ENCODE data around the gene DSCAML1.

The DSCAML1 gene, protein sequence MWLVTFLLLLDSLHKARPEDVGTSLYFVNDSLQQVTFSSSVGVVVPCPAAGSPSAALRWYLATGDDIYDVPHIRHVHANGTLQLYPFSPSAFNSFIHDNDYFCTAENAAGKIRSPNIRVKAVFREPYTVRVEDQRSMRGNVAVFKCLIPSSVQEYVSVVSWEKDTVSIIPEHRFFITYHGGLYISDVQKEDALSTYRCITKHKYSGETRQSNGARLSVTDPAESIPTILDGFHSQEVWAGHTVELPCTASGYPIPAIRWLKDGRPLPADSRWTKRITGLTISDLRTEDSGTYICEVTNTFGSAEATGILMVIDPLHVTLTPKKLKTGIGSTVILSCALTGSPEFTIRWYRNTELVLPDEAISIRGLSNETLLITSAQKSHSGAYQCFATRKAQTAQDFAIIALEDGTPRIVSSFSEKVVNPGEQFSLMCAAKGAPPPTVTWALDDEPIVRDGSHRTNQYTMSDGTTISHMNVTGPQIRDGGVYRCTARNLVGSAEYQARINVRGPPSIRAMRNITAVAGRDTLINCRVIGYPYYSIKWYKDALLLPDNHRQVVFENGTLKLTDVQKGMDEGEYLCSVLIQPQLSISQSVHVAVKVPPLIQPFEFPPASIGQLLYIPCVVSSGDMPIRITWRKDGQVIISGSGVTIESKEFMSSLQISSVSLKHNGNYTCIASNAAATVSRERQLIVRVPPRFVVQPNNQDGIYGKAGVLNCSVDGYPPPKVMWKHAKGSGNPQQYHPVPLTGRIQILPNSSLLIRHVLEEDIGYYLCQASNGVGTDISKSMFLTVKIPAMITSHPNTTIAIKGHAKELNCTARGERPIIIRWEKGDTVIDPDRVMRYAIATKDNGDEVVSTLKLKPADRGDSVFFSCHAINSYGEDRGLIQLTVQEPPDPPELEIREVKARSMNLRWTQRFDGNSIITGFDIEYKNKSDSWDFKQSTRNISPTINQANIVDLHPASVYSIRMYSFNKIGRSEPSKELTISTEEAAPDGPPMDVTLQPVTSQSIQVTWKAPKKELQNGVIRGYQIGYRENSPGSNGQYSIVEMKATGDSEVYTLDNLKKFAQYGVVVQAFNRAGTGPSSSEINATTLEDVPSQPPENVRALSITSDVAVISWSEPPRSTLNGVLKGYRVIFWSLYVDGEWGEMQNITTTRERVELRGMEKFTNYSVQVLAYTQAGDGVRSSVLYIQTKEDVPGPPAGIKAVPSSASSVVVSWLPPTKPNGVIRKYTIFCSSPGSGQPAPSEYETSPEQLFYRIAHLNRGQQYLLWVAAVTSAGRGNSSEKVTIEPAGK (N-terminal part only)

DNA sequence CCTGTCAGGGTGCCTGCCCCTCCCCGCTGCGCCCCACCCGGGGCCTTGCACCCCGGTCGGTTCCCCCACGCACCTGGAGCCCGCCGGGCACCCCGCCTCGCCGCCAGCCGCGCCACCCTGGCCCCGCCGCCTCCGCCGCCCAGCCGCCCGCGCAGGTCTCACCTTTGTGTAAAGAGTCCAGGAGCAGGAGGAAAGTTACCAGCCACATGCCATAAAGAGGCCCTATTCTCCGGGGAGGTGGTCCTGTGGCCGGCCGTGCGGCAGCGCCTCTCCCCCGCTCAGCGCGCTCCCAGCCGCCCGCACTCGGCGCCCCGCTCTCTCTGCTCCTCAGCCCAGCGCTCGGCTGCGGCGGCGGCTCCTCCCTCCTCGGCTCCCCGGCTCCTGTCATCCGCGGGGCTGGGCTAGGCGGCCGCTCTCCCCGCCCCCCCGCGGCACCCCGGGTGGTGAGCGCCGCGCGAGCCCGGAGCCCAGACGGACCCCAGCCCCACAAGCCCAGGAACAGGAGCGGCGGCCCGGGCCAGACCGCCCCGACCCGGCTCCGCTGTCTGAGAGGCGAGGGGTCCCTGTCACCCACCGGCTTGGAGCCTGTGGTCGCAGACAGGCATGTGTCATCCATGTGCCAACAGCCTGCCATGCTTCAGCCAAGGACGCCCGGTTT lies at the start of gene DSCAML1:
DSCAML1 (minus strand) TSS at position 345 of the 658 bp plus-strand sequence; CDS start at position 208, 137 bp downstream.
- in situ Hi-C loops (cut with MboI; ENCODE audit: low sequenced_read_pairs): loop anchor here (25.0 kb wide), 1 partner anchor 360 kb away; no protein-coding TSS in a partner anchor

DNA sequence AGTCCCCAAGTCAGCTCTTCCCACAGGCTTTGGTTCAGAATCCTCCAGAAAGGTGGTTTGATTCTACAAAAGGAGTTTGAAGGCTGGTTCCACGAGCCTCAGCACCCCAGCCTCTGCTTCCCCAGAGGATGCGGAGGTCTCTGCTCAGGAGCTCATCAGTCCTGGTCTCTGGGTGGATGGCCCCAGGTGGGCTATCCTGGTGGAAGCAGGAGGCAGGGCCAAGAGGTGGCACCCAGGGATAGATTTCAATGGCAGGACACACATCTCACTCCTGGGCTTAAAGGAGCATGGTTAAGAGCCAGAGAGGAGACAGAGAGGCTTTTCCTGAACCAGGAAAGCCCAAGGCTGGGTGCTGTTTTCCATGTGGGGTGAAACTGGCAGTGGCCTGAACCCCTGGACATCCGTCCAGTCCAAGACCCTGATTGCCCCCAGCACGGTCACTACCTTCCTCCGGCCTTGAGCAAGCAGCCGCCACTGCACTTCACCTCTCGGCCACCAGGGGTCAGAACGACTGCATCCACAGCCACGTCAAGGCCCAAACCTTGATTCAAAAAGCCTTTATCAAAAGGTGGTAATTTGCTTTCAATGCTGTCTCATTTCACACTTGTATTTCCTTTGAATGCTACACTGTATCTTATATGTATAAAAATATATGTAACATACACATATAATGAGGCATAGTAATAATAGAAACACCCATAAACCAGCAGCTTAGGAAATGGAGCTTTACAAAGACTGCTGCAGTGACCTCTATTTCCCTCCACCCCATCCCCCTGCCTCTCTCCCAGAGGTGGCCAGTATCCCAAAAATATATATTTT lies 46.9 kb upstream of the DSCAML1 start:
- in situ Hi-C loops (cut with MboI; ENCODE audit: low sequenced_read_pairs): loop anchor here (5.0 kb wide), 1 partner anchor 103 kb away; no protein-coding TSS in a partner anchor

DNA sequence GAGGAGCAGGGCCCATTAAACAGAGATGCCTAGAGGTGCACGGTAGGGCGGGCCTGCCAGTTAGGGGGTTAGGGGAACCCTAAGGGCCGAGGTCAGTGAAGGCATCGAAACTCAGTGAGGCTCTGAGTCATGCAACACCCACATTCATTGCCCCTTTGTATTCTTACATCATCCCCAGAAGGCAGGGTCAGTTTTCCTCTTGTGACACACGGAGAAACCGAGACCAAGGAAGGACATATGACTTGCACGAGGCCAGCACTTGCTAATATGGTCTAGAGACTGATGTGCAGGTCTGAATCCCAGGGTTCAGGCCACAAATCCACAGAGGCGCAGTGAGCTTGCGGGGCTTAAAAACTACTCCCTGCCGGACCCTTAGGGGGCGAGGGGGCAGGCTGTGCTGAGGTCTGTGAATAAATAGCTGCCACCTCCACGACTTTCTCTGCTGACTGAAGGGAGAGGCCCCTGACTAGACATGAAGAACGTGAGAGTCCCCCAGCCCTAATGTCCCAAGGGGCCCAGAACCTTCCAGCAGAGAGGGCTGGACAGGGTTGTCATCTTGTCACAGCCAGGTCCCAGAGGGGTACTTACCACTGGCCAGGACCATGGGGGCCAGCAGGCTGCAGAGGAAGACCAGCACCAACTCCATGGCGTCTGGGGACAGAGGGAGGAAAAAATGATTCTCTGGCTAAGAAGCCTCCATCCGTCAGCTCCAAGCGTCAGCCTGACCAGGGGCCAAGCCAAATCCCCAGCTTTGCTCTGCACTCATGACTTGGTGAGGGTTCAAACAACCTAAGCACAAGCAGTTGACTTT lies 45.3 kb upstream of the DSCAML1 start:
- in situ Hi-C loops (cut with MboI; ENCODE audit: low sequenced_read_pairs): loop anchor here (5.0 kb wide), 1 partner anchor 105 kb away; no protein-coding TSS in a partner anchor

DNA sequence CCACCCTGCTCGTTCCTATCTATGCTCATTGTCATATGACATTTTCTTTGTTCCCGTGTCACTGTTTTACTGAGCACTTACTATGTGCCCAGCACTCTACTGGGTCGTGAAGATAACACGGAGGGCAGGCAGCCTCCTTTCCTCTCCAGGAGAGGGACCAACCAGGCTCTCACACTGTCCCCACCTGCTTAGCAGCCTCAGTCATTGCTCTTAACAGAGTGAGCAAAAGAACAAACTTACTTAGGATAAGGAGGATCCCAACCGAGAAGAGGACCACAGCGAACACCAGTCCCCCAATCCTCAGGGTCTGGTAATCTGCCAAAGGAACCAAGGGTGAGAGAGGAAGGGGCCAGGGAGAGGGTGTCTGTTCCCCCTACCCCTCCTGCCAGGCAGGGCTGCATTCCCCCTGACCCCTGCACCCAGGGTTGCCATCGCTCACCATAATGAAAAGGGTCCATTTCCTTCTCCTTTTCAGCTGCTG lies 44.6 kb upstream of the DSCAML1 start:
- in situ Hi-C loops (cut with MboI; ENCODE audit: low sequenced_read_pairs): loop anchor here (5.0 kb wide), 1 partner anchor 106 kb away; no protein-coding TSS in a partner anchor

DNA sequence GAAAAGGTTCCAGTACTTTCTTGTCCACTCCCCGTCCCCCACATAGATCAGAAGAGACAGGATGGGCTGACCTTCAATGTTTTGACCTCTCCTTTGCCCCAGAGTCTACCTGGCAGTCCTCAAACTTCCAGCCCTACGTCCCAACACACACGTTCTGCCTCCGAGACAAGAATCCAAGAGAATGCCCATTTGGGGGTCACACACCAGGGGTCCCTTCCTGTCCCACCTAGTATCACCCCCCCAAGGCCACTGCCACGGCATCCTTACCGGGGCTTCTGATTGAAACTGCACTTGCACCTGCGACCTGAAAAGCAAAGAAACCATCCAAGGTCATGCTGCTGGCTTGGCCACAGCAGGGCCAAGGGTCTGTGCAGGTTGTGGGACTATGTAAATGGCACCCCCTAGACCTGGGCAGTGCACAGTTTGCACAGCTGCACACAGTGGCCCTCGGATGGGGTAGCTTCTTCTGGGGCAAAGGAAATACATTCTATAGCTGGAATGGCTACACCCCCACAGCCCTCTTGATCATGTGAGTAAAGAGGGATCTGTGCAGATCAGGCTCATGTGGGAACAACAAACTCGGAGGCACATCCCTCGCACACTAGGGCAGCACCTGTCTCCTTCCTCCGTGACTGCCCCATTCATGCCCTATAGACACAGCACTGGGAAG lies 44.0 kb upstream of the DSCAML1 start:
- in situ Hi-C loops (cut with MboI; ENCODE audit: low sequenced_read_pairs): loop anchor here (5.0 kb wide), 1 partner anchor 106 kb away; no protein-coding TSS in a partner anchor

DNA sequence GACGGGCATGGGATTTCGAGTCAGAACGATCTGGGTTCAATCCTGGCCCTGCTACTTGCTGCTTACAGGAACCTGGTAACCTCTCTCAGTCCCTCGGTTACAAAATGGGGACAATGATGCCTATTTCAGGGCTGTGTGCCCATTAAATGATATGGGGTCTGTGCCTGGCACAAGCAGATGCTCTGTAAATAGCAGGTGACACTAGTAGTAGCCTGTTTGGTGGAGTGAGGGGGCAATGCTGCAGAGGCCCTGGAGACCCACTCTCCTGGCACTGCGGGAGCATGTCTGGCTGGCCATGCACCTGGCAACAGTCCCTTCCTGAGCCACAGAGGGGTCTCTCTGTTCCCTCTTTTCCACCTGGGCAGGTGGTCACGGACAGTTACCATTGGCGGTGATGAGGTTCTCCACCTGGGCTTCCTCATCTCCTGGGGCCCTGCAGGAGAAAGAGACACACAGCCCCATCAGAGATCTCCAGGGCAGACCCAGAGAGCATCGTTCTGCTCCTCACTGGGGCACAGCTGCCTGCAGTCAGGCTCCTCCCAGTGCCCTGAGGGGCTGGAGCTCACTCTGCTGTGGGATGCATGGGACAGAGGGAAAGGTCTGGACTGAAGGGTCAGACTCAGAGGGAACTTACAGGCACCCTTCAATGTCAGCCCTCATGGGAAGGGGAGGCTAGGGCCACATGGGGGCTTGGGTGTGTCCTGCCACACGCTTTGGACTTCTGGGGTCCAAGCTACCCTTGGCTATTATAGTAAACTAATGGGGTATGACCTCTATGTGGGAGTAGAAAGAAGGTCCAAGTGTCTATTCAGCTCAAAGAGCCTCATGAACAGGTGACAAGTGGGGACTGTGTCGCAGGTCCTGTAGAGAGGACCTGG lies 43.2 kb upstream of the DSCAML1 start:
- in situ Hi-C loops (cut with MboI; ENCODE audit: low sequenced_read_pairs): loop anchor here (5.0 kb wide), 1 partner anchor 107 kb away; no protein-coding TSS in a partner anchor

DNA sequence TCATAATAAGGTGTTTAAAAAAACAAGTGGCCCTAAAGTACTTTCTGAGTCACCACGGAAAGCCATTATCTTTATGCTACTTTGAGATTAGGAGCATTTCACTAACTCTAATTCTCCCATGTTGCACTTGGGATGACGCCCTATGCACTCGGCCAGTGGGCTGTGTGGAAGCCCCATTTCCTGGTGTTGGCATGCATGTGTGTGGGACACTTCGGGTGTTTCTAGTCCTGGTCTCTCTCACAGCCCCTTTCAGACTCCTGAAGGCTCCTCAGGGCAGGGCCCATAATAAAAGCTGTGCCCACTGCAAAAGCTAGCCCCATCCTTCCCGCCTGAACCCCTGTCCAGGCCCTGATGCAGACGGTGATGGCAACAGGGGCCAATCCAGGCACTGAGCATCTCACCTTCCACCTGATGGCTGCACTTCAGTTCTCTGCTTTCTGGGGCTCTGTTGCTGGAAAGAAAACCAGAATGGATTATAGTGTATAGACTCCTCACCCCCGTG lies 42.4 kb upstream of the DSCAML1 start:
- in situ Hi-C loops (cut with MboI; ENCODE audit: low sequenced_read_pairs): no loop called here

DNA sequence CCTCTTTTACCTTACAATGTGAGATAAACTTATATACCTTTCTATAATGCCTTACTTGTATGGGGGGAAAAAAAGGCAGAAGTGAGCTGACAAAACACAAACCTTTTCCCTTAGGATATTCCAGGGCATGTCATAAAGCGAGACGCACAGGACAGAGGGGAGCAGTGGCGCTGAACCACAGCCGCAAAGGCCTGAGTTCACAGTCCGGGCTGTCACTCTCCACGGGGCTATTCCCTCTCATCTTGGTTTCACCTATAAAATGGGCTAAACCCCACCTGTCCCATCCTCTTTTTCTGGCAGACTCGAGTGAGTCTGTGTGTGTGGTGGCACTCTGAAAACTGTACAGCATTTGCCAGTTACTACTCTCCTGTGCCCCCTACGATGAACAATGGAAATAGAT lies 41.9 kb upstream of the DSCAML1 start:
- in situ Hi-C loops (cut with MboI; ENCODE audit: low sequenced_read_pairs): no loop called here

DNA sequence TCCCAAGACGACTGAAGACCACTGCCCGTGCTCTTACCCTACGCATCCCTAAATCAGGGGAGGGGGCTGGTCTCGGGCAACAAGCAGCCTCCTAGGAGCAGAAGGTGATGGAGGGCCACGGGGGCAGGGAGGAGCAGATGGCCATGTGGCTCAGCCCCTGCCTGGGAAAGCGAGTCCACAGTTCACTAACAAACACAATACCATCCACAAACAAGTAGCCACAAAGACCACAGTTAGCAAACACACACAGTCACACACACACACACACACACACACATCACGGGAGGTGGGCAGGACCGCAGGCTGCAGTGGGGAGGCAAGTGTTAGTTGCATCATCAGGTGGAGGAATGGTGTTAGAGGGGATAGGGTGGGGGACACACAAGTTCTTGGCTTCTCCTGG lies 40.8 kb upstream of the DSCAML1 start:
- in situ Hi-C loops (cut with MboI; ENCODE audit: low sequenced_read_pairs): no loop called here

DNA sequence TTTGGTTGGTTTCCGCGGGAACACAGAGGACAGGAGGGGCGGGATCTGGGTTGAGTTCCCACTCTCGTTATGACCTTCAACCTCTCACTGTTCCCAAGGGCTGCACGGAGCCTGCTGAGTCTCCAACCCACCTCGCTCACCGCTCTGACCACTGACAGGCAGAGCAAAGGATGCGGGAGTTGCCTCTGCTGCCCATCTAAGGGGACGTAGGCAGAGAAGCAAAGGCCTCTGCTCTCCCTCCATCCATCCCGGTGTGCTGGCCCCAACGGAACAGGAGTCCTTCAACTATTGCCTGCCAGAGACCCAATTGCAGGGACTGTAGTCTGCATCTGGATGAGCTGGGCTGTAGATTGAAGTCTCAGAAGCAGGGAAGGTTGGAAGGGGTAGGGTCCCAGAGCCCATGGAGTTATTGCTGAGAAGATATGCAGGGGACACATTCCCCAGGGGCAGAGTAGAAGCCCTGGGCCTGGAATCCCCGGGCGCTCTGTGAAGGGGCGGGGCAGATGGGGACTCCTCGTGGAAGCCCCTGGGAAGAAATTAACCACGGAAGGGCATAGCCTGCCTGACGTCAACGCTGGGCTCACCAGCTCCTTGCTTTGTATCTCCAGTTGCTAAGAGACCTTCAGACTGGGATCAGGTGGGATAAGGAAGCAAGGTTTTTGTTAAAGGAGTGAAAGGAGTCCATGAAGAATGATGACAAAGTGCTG lies 40.2 kb upstream of the DSCAML1 start:
- in situ Hi-C loops (cut with MboI; ENCODE audit: low sequenced_read_pairs): no loop called here

DNA sequence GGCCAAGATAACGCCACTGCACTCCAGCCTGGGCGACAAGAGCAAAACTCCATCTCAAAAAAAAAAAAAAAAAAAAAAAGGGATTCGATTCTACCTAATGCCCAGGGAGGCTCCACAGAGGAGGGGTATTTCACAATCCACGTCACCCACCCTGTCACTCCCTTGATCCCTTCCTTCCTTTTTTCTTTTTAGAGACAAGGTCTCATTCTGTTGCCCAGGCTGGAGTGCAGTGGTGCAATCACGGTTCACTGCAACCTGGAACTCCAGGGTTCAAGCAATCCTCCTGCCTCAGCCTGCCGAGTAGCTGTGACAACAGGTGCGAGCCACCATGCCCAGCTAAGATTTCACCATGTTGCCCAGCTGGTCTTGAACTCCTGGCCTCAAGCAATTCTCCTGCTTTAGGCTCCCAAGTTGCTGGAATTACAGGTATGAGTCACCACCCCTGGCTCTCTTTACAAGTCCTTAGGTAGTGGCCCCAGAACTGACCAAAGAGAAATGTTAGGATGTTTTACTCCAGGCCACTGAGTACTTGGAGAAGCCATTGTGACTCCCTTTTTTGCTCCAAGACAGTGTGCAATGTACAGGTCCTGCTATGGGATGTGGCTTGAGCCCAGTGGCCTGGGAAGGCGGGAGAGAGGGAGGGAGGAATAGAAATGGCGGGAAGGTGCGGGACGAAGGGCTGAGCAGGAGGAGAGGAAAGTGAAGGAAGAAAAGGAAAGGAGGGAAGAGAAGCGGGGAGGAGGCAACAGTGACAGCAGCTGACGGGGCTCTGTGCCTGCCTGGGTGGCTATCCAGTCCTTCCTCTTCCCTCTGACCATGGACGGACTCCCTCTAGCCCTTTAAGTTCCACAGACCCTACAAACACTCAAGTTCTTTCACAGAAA lies 39.3 kb upstream of the DSCAML1 start:
- in situ Hi-C loops (cut with MboI; ENCODE audit: low sequenced_read_pairs): no loop called here

DNA sequence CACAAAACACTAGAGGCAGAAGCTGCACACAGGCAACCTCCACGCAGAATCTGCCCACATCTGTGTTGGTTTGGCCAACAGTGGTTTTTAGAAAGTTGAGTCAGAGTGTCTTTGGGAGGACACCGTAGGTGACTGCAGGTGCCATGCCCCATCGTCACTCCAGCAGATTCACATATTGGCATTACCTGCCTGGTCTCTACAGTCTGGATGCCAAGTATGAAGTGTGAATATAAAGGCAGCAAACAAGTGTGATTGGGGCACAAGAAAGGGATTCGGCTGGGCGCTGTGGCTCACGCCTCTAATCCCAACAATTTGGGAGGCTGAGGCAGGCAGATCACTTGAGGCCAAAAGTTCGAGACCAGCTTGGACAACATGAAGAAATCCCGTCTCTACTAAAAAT lies 38.6 kb upstream of the DSCAML1 start:
- in situ Hi-C loops (cut with MboI; ENCODE audit: low sequenced_read_pairs): no loop called here

DNA sequence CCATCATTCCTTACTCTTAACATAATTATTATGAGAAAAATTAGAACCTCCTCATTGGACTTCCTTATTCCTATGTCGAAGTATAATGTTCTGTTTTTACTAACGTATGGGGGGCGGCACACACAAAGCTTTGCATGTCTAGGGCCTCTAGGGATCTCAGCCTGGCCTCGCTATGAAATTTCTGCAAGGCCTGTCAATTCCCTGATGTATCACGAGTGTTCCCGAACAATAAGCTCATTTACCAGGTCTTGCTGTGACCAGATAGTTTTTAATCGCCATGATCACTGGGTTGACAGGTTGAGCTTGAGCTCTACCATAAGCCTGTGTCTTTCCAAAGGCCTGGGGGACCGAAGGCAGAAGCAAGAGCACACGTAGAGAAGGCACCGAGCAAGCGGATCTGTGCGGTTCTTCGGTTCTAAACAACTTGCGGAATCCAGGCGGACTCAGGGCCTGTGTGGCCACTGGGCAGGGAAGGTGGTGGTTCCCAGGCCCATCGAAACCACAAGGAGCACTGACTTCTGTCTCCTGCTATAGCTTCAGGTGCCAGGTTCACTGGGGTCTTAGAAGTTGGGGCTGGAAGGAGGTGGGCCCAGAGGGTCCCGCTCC lies 37.9 kb upstream of the DSCAML1 start:
- in situ Hi-C loops (cut with MboI; ENCODE audit: low sequenced_read_pairs): no loop called here

DNA sequence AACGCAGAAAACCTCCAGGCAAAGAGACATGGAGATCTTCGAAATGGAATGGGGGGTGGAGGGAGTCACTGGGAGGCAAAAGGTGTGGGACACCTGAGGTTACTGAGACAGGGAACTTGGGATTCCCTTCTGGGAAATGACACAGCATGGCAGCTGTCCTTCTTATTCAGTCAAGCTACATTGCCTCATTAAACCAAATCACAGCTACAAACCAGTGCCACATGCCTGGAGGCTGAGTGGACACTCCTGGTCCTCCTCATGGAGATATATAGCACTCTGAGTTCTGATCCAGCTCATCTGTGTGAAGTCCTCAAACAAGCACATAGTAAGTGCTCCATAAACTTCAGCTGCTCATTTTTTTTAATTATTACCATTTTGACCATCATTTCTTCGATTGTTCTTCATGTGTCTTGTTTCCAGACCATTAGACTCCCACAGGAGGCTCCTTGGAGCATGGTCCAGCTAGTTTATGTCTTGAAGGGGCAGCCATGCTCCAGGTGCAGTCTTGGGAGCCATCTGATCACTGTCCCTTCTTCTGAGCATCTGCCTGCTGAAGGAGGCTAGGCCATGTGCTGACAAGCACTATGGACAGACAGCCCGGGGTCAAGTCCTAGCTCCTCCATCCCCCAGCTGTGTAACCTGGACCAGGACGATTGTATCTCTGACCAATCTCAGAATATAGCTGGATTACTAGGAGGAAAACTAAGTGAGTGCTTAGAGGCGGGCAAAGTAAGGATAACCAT lies 37.2 kb upstream of the DSCAML1 start:
- in situ Hi-C loops (cut with MboI; ENCODE audit: low sequenced_read_pairs): no loop called here

All from HL-60/S4 treated with phorbol 12-myristate 13-acetate at 8.2 ng/mL for 4 days and 3 days (cell line).